Spleen (tissue), 11 donors: ENCODE measurements around the gene CXCL14. TPM values are rescaled to one million over a fixed set of nuclear protein-coding genes. Genes with fewer than 3 reads are reported as not detected.

Experiments
- DNase-seq: peaks from one replicate; pipeline ENCODE4 v3.0.0-alpha.2; 2020
- H3K27ac ChIP-seq, 8 donors: fragments of 200-600 bp; sonication (generic) in 7 of 8; 1 replicate in 4 of 8; 2 replicates in 4 of 8; pipeline versions ENCODE4 v1.5.0 to v1.8.0; 2016 to 2021; ENCODE audit warnings: inconsistent platforms in 4 of 8, mild to moderate bottlenecking in 4 of 8, moderate library complexity in 1 of 8
- H3K27me3 ChIP-seq, 7 donors: fragments of 200-600 bp; sonication (generic) in 6 of 7; replicated peaks in 1 of 7; 1 replicate in 4 of 7; 2 replicates in 3 of 7; pipeline versions ENCODE4 v1.5.0 to v1.8.0; 2016 to 2021; ENCODE audit warnings: inconsistent platforms in 3 of 7, mild to moderate bottlenecking in 1 of 7
- H3K36me3 ChIP-seq, 6 donors: fragments of 200-600 bp; sonication (generic) in 5 of 6; 1 replicate in 4 of 6; 2 replicates in 2 of 6; pipeline versions ENCODE4 v1.5.0 to v1.8.0; 2016 to 2021; ENCODE audit warnings: inconsistent platforms in 2 of 6
- H3K4me1 ChIP-seq, 6 donors: fragments of 200-600 bp; sonication (generic) in 5 of 6; 1 replicate in 3 of 6; 2 replicates in 3 of 6; pipeline versions ENCODE4 v1.5.0 to v1.8.0; 2016 to 2021; ENCODE audit warnings: inconsistent platforms in 3 of 6
- H3K4me3 ChIP-seq, 8 donors: fragments of 200-600 bp; sonication (generic) in 7 of 8; 1 replicate in 4 of 8; 2 replicates in 4 of 8; pipeline versions ENCODE4 v1.5.0 to v1.8.0; 2016 to 2021; ENCODE audit warnings: inconsistent platforms in 4 of 8, mild to moderate bottlenecking in 4 of 8, moderate library complexity in 2 of 8
- H3K9me3 ChIP-seq, 8 donors: fragments of 200-600 bp; sonication (generic) in 7 of 8; 1 replicate in 4 of 8; 2 replicates in 4 of 8; pipeline versions ENCODE4 v1.5.0 to v1.8.0; 2016 to 2021; ENCODE audit warnings: inconsistent platforms in 4 of 8
- POLR2A ChIP-seq, 3 donors: fragments of 450-650 bp; IDR thresholded peaks; one replicate each; pipeline ENCODE4 v1.5.1; 2017; ENCODE audit warnings: antibody characterized with exemption in 3 of 3, mild to moderate bottlenecking in 1 of 3
- POLR2AphosphoS5 ChIP-seq, 3 donors: sonication (generic); formaldehyde crosslinking; IDR thresholded peaks; one replicate each; pipeline ENCODE4 v1.5.1; 2017; ENCODE audit warnings: antibody characterized with exemption in 3 of 3
- WGBS, 5 donors: extraction: QIAGEN DNeasy Blood & Tissue Kit in 3 of 5; methylation state at CpG; one replicate each; pipeline versions ENCODE4 v1.1.5 to v1.1.7; 2013 to 2018; 5-methylcytosine and 5-hydroxymethylcytosine counted together
- intact Hi-C: fragments of 100-400 bp; cut with DNase I; formaldehyde crosslinking; loops from one replicate; pipeline ENCODE4 v1.15.0; 2023; ENCODE audit warnings: low total_unique reads
- polyA plus RNA-seq, 3 donors: library from polyadenylated mRNA; stranded (reverse); fragments of 200-250 nt; gene quantifications; one replicate each; pipeline ENCODE4 v1.2.1, GENCODE V29; 2013
- total RNA-seq, 7 donors: library from RNA; depleted of rRNA in 3 of 7; stranded (reverse); fragments of >200 nt in 3 of 7; fragmentation: NEBNext Ultra II Directional in 4 of 7; extraction: Animal tissue kit (Norgen Biotek cat#: 25700) in 4 of 7; gene quantifications; one replicate each; pipeline versions ENCODE4 v1.1.0 to v1.2.1, GENCODE V29; 2016 to 2021
- TF ChIP-seq, protein P1 (sequence below), 11 experiments: fragments of 200-600 bp in 7 of 11; fragments of 450-650 bp in 4 of 11; sonication (generic) in 4 of 11; IDR thresholded peaks in 8 of 11; conservative IDR thresholded peaks in 3 of 11; 1 replicate in 7 of 11; 2 replicates in 4 of 11; pipeline versions ENCODE4 v1.4.0 to v1.8.0; 2016 to 2021; ENCODE audit warnings: antibody characterized with exemption in 11 of 11, inconsistent platforms in 4 of 11, mild to moderate bottlenecking in 1 of 11
- donor health status: healthy with polysubstance abuse.
- donor health status: DM: no; HTN: no; CAD: no; lungs with moderate emphysema.
- donor health status: DM: no; HTN: no; CAD: no.
- donor health status: Bipolar disorder and iron deficiency.
- donor health status: healthy.
- donor health status: DM: no; HTN: no; CAD: no.
- donor health status: DM: yes; HTN: yes; CAD: no.

The CXCL14 gene
- total and polyA plus RNA-seq, 10 donors, result 10.3 to 67.1 (median 43.5) TPM

DNA sequence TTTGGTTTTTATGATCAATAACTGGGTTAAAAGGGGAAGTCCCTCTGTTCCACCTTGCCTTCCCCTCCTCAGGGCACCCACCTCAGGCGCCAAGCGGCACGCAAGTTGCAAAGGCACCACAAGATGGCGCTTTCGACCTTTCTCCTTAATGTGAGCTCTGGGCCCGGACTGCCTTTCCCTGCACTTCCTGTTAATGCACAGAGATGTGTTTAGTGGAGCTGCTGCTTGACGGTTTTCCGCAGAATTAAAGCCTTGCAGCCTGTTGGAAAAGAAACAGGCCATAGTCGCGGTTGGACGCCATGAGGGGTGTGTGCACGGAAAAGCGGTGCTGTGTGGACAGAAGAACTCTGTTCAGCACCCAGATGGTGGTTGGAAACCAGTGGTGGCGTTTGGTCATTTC lies 17.9 kb downstream of the CXCL14 start:
- Histone ChIP-seq H3K4me1 (peaks cover 0 to 7% (median 6%) of the 10 kb centered on the region in 6 donors), H3K9me3 (no peaks in the 10 kb centered on the region), H3K36me3 (no peaks in the 10 kb centered on the region), H3K27me3 (peaks cover 0 to 59% (median 9%) of the 10 kb centered on the region in 7 donors), H3K27ac (no peak overlapping the region), H3K4me3 (no peak overlapping the region)
- TF ChIP-seq POLR2AphosphoS5 (IDR thresholded peaks at IDR 0.05), result no peak
- TF ChIP-seq, protein P1, sequence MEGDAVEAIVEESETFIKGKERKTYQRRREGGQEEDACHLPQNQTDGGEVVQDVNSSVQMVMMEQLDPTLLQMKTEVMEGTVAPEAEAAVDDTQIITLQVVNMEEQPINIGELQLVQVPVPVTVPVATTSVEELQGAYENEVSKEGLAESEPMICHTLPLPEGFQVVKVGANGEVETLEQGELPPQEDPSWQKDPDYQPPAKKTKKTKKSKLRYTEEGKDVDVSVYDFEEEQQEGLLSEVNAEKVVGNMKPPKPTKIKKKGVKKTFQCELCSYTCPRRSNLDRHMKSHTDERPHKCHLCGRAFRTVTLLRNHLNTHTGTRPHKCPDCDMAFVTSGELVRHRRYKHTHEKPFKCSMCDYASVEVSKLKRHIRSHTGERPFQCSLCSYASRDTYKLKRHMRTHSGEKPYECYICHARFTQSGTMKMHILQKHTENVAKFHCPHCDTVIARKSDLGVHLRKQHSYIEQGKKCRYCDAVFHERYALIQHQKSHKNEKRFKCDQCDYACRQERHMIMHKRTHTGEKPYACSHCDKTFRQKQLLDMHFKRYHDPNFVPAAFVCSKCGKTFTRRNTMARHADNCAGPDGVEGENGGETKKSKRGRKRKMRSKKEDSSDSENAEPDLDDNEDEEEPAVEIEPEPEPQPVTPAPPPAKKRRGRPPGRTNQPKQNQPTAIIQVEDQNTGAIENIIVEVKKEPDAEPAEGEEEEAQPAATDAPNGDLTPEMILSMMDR (IDR thresholded peaks at IDR 0.05 in 8 of 11, conservative IDR thresholded peaks at IDR 0.05 in 3 of 11), result peak; percentile 28 to 84 (median 70)
- intact Hi-C loops, result loop anchor here (5.0 kb wide), 1 partner anchor 271 kb away; the partner anchor contains the start of gene SLC25A48
- DNase-seq, result peak; percentile 81
- WGBS, 5 donors, result 17 to 25% (median 20%) methylated on average over 14 of the region's 14 CpGs

DNA sequence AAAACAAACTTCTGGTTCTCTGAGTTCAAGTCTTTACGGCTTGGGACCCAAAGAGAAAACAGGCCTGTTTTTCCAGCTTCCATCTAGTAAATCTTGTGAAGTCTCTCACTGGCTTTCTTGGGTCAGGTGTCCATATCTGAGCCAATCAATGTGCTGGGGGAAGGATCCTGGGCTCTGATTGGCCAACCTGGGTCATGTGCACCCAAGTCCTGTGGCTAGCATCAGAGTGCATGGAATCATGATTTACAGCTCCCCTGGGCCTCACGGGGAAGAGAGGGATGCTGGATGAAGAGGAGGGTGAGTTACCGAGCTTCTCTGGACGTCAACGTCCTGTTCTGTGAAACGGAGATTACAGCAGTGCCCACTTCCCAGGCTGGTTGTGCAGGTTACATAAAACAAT lies 19.4 kb downstream of the CXCL14 start:
- Histone ChIP-seq H3K27me3 (peaks cover 0 to 65% (median 11%) of the 10 kb centered on the region in 7 donors), H3K4me1 (peaks cover 0 to 7% (median 6%) of the 10 kb centered on the region in 6 donors), H3K4me3 (no peak overlapping the region), H3K9me3 (no peaks in the 10 kb centered on the region), H3K27ac (no peak overlapping the region), H3K36me3 (no peaks in the 10 kb centered on the region)
- no peak for TF ChIP-seq POLR2A (IDR thresholded peaks at IDR 0.05)
- TF ChIP-seq POLR2AphosphoS5 (IDR thresholded peaks at IDR 0.05), result no peak
- WGBS, 5 donors, result 26 to 48% (median 37%) methylated on average over 6 of the region's 6 CpGs
- intact Hi-C loops, result no loop called here
- DNase-seq, result peak; percentile 29

DNA sequence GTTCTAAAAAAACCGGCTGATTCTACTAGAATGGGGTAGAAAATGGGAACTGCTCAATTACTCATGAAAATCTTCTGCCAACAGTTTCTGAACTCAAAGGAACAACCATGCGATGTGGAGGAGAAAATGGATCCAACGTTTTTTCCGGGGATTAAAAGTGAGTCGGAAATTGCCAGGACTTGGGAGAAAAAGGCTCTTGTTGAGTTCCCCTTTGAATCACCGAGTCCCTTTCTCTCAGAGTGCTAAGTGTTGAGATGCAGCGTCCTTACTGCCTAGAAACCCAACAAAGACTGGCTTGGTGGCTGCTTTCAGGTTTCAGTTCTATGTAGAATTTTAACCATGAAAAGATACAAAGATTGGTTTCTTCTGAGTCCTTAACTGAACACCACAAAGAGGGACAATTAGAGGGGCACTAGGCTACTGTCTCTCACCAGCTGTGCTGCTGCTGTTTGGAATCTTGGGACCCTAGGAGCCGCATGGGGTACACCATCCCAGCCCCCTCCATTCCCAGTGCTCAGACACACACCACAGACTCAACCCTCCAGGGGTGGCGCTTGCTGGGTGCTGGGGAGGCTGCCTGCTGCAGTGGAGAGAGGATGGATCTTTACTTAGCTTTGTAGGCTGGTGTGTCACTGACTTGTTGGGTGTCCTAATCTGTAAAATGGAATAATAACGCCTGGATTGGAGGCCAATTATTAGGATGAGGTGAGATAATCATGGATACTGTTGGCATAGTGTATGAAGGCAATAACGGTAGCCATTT lies 21.5 kb downstream of the CXCL14 start:
- WGBS, 5 donors, result 73 to 89% (median 76%) methylated on average over 11 of the region's 11 CpGs
- peak; percentile 40 for DNase-seq
- Histone ChIP-seq H3K4me1 (peaks cover 0 to 7% (median 6%) of the 10 kb centered on the region in 6 donors), H3K27me3 (peaks cover 0 to 86% (median 11%) of the 10 kb centered on the region in 7 donors), H3K4me3 (no peak overlapping the region), H3K9me3 (no peaks in the 10 kb centered on the region), H3K27ac (no peak overlapping the region), H3K36me3 (no peaks in the 10 kb centered on the region)
- TF ChIP-seq POLR2AphosphoS5 (IDR thresholded peaks at IDR 0.05) (no peak), POLR2A (IDR thresholded peaks at IDR 0.05) (no peak)
- TF ChIP-seq, protein P1 (IDR thresholded peaks at IDR 0.05 in 8 of 11, conservative IDR thresholded peaks at IDR 0.05 in 3 of 11), result no peak
- intact Hi-C loops, result no loop called here

DNA sequence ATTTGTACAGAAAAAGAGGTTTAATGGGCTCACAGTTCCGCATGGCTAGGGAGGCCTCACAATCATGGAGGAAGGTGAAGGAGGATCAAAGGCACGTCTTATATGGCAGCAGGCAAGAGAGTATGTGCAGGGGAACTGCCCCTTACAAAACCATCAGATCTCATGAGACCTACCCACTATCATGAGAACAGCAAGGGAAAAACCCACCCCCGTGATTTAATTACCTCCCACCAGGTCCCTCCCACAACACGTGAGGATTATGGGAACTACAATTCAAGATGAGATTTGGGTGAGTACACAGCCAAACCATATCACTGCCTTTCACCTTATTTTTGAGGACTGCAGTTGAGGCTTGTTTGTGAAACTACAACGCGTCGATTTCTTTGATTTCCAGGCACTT lies 22.2 kb downstream of the CXCL14 start:
- Histone ChIP-seq H3K36me3 (no peaks in the 10 kb centered on the region), H3K9me3 (no peaks in the 10 kb centered on the region), H3K4me3 (no peak overlapping the region), H3K27me3 (peaks cover 0 to 89% (median 11%) of the 10 kb centered on the region in 7 donors), H3K27ac (no peak overlapping the region), H3K4me1 (peaks cover 0 to 10% (median 6%) of the 10 kb centered on the region in 6 donors)
- WGBS, 5 donors, result 71 to 84% (median 78%) methylated on average over 7 of the region's 7 CpGs
- intact Hi-C loops, result no loop called here
- no peak for TF ChIP-seq POLR2A (IDR thresholded peaks at IDR 0.05)
- no peak for TF ChIP-seq POLR2AphosphoS5 (IDR thresholded peaks at IDR 0.05)
- TF ChIP-seq, protein P1 (IDR thresholded peaks at IDR 0.05 in 8 of 11, conservative IDR thresholded peaks at IDR 0.05 in 3 of 11), result no peak
- no peak for DNase-seq
